T-helper 1 cell treated with Interleukin-12 subunit alpha and Interleukin-12 subunit beta and Interleukin-4 antibody, amounts not matched to agents 30 μg/mL and 1 μg/mL, for 36 hours (primary cell): ENCODE results near the gene LRIF1.
"Not testable (repeated sequence)": the region's sequence is repeated elsewhere in the genome, so short reads cannot be mapped to it uniquely, and the experiment has no call there.

Experiments
- H3K27ac Mint-ChIP-seq: one replicate; pipeline ENCODE4 v1.8.0; 2021; ENCODE audit warnings: mild to moderate bottlenecking, mixed read lengths
- H3K27me3 Mint-ChIP-seq: one replicate; pipeline ENCODE4 v1.8.0; 2021; ENCODE audit warnings: low read depth, mixed read lengths
- H3K36me3 Mint-ChIP-seq: one replicate; pipeline ENCODE4 v1.8.0; 2021; ENCODE audit warnings: low read depth, mixed read lengths
- H3K4me1 Mint-ChIP-seq: one replicate; pipeline ENCODE4 v1.8.0; 2021; ENCODE audit warnings: low read depth, mixed read lengths
- H3K4me3 Mint-ChIP-seq: one replicate; pipeline ENCODE4 v1.8.0; 2021; ENCODE audit warnings: mild to moderate bottlenecking, moderate library complexity, mixed read lengths
- H3K9me3 Mint-ChIP-seq: one replicate; pipeline ENCODE4 v1.8.0; 2021; ENCODE audit warnings: mixed read lengths

Gene LRIF1

DNA sequence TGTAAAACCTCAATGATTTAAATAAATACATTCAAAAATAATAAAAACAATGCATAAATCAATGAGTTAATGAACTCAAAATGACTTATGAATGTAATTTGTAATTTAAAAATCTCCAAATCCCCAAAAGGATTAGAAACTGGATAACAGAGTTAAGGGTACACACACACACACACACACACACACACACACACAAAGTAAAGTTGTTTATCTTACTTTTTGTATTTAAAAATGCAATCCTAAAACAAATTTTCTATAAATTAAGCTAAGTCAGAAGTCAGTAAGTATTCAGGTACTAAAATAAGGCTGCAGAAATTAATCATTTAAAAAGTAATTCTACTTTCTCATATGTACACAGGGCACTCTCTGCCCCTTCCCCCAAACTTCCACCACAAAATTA, 1.8 kb downstream of the LRIF1 start:
- Mint-ChIP-seq H3K4me3 (peak overlapping the region; percentile 47), H3K36me3 (peaks cover 42% of the 10 kb centered on the region), H3K27me3 (no peaks in the 10 kb centered on the region), H3K9me3 (peaks cover 46% of the 10 kb centered on the region), H3K27ac (peak overlapping the region; percentile 27), H3K4me1 (peaks cover 27% of the 10 kb centered on the region)

DNA sequence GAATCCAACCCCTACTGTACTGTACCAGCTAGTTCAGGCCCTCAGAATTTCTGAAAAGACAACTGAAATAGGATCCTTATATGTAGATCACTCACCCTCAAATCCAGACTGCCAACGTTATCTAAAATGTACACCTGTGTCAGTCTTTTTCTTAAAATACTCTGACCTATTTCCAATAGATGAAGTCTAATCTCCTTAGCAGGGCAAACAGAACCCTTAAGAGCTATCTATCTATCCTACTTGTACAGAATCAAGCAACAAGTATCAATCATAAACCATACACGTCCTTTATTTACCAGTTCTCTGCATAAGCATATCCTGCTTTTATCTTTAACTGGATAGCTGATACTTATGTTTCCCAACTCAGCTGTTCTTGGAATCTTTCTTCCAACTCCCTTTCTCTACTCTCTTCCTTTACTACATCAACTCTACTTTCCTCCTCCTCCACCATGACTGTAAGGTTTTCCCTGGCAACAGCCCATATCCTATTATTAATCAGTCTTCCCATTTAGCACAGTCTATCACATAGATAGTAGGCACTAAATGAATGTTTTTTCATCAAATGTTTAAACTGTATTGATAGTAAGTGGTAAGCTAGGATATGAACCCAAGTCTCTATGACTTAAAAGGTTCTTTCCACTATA, 2.8 kb downstream of the LRIF1 start:
- Mint-ChIP-seq H3K4me1 (peaks cover 27% of the 10 kb centered on the region), H3K36me3 (peaks cover 42% of the 10 kb centered on the region), H3K27me3 (no peaks in the 10 kb centered on the region), H3K27ac (no peak overlapping the region), H3K9me3 (peaks cover 44% of the 10 kb centered on the region), H3K4me3 (no peak overlapping the region)

DNA sequence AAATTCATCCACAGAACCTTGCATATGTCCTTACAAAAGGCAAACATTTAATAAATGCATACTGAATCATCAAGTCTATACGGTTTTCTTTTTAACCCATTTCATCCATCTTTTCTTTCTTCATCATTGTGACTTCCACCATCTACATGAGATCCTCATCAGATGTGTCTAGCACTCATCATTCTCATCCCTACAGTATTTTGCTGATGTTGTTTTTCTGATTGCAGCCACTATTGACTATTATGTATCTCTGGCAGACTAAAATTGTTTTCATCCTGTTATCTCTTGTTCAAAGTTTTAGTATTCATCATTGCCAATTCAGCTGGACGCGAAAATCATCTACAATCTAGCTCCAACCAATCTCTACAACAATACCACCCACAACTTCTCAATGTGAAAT, 5.9 kb downstream of the LRIF1 start:
- H3K27ac Mint-ChIP-seq: no peak overlapping the region
- no peak overlapping the region for H3K4me3 Mint-ChIP-seq
- no peaks in the 10 kb centered on the region for H3K27me3 Mint-ChIP-seq
- peaks cover 29% of the 10 kb centered on the region for H3K9me3 Mint-ChIP-seq
- H3K36me3 Mint-ChIP-seq: peaks cover 37% of the 10 kb centered on the region
- peaks cover 19% of the 10 kb centered on the region for H3K4me1 Mint-ChIP-seq

DNA sequence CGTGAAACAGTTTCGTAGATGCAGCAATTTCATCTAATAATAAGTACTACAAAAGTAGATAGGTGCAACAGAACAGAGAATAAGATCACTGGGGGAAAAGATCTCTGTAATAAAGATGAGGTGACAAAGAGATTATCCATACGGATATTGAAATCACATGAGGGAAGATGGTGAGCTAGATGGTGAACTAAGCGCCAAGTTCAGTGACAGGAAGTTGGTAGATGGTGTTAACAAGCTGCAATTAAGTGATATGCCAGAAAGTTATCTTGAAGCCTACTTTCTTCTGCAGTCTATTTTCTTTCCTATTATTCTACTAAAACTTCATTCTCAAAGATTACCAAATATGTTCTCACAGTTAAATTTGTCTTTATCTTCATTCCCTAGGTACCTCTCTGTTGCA, 7.1 kb downstream of the LRIF1 start:
- H3K36me3 Mint-ChIP-seq: peaks cover 39% of the 10 kb centered on the region
- peaks cover 16% of the 10 kb centered on the region for H3K4me1 Mint-ChIP-seq
- peaks cover 19% of the 10 kb centered on the region for H3K9me3 Mint-ChIP-seq
- H3K27ac Mint-ChIP-seq: no peak overlapping the region
- no peaks in the 10 kb centered on the region for H3K27me3 Mint-ChIP-seq
- no peak overlapping the region for H3K4me3 Mint-ChIP-seq

DNA sequence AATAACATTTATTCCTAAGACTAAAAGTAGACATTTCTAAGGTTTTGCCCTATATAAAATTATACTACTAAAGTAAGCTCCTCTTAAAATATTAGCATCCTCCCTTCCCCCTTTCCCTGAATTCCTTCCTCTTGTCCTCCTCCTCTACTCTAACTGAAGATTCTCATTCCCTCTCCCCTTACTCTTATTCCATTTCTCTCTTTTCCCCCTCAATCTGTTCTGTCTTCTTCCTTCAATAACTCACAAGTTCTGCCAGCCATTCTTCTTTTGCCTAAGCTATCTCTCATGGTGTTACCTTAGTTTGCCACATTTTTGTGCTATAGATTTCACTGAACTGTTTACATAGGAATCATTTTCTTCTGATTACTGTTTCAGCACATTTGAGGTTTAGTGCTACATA, 10.7 kb downstream of the LRIF1 start:
- Mint-ChIP-seq H3K4me1 (peaks cover 8% of the 10 kb centered on the region), H3K4me3 (no peak overlapping the region), H3K36me3 (peaks cover 52% of the 10 kb centered on the region), H3K27ac (no peak overlapping the region), H3K9me3 (peaks cover 3% of the 10 kb centered on the region), H3K27me3 (no peaks in the 10 kb centered on the region)

DNA sequence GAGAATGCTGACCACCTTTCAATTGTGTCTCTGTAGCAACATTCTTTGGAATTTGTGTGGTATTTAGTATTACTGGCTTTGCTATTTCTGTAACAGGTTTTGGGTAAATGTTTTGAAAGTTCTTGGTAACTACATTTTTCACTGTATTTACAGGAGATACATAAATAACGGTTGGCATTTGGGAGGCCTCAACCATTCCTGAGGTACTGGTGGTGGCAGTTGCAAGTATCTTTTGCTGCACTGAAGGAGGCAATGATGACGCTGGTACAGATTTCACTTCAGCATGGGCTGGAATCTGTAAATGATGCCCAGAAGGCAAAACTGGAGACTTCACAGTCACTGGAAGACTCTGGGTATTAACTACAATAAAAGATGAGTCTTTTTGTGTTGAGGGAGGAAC, 11.7 kb downstream of the LRIF1 start:
- Mint-ChIP-seq H3K36me3 (peaks cover 55% of the 10 kb centered on the region), H3K4me1 (peaks cover 8% of the 10 kb centered on the region), H3K27ac (no peak overlapping the region), H3K4me3 (no peak overlapping the region), H3K27me3 (no peaks in the 10 kb centered on the region), H3K9me3 (peaks cover 3% of the 10 kb centered on the region)

DNA sequence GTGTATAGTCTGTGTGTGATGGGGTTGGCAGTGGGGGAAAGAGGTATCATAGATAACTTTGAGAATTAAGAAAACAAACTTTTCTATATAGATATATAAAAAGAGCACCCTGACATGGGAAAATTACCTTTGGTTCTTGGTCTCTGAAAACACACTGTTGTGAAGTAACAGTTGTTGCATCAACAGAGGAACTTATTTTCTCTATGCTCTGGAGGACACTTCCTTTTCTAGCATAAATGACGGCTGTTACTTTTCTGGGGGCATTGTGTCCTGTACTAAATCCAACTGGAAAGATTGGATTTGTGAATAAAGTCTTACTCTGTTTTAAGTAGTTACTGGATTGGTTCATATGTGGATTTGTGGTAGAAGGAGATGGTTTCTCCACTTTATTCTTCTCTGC, 12.6 kb downstream of the LRIF1 start:
- H3K27me3 Mint-ChIP-seq: no peaks in the 10 kb centered on the region
- no peak overlapping the region for H3K27ac Mint-ChIP-seq
- peaks cover 8% of the 10 kb centered on the region for H3K4me1 Mint-ChIP-seq
- H3K9me3 Mint-ChIP-seq: peaks cover 3% of the 10 kb centered on the region
- H3K36me3 Mint-ChIP-seq: peaks cover 59% of the 10 kb centered on the region
- H3K4me3 Mint-ChIP-seq: no peak overlapping the region

DNA sequence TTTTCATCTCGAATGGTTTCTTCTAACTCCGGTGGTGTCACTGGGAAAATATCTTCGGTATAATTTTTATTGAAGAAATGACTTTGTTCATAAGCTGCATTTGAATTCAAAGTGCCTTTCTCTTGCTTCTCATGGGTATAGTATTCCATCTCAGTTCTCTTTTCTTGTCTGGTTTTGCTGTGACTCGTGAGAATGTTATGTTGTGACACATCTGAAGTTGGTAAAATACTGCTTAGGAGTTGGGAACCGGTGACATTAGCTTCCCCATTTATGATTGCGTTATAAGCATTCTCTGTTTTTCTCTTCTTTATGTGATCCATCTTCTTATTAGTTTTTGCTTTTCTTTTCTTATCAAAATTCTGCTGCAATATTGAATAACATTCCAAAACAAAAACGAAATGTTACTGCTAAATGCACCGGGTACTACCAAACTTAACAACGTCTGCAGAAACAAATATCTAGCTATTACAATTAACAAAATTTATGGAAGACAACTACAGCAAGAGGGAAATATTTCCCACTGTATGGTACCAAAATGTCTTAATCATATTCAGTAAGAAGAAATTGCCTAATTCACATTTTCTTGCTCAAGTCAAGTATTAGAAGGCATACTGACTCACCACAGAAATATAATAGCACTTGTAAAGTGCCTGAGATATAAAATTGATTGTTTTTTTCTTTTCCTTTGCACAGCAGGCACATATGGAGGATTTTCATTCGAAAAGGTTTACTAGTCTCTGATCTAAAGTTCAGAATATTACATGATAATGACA, 15.5 kb downstream of the LRIF1 start:
- Mint-ChIP-seq H3K4me3 (no peak overlapping the region), H3K36me3 (peaks cover 59% of the 10 kb centered on the region), H3K27ac (no peak overlapping the region), H3K4me1 (peaks cover 8% of the 10 kb centered on the region), H3K27me3 (no peaks in the 10 kb centered on the region), H3K9me3 (no peaks in the 10 kb centered on the region)

DNA sequence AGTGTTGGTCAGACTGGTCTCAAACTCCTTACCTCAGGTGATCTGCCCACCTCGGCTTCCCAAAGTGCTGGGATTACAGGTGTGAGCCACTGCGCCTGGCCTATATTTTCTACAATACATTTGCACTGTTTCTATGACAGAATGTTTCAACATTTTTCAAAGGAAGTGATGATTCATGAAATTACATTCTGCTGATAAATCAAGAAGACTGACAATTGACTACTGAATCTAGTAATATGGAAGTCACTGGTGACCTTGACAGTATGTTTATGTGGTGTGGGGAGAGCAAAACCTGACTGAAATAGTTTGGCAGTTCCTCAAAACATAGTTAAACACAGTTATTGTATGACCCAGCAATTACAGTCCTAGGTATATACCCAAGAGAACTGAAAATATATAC, 18.1 kb downstream of the LRIF1 start:
- Mint-ChIP-seq H3K36me3 (peaks cover 36% of the 10 kb centered on the region), H3K27ac (no peak overlapping the region), H3K4me1 (peaks cover 3% of the 10 kb centered on the region), H3K4me3 (no peak overlapping the region), H3K27me3 (no peaks in the 10 kb centered on the region), H3K9me3 (no peaks in the 10 kb centered on the region)

DNA sequence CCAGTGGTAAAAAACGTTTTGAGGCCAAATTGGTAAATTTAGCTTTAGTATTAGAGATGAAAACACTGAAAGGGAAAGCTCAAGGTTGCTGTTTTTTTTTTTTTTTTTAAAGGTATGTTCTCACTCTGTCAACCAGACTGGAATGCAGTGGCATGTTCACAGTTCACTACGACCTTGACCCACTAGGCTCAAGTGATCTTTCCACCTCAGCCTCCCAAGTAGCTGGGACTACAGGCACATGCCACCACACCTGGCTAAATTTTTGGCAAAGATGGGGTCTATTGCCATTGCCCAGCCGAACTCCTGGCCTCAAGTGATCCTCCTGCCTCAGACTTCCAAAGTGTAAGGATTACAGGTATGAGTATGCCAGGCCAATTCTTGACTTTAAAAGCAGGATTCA, 18.9 kb downstream of the LRIF1 start:
- Mint-ChIP-seq H3K4me1 (no peaks in the 10 kb centered on the region), H3K27me3 (peaks cover 6% of the 10 kb centered on the region), H3K27ac (no peak overlapping the region), H3K9me3 (peaks cover 6% of the 10 kb centered on the region), H3K4me3 (no peak overlapping the region), H3K36me3 (peaks cover 27% of the 10 kb centered on the region)

DNA sequence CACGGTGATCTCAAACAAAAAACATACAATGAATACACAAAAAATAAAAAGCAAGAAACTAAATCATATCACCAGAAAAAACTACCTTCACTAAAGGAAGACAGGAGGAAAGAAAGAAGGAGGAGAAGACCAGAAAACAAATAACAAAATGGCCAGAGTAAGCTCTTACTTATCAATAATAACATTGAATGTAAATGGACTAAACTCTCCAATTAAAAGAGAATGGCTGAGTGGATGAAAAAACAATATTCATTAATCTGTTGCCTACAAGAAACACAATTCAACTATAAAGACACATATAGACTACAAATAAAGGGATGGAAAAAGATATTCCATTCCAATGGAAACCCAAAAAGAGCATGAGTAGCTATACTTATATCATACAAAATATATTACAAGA, 27.2 kb downstream of the LRIF1 start:
- peaks cover 17% of the 10 kb centered on the region for H3K36me3 Mint-ChIP-seq
- H3K27ac Mint-ChIP-seq: no peak overlapping the region
- H3K4me3 Mint-ChIP-seq: no peak overlapping the region
- peaks cover 25% of the 10 kb centered on the region for H3K27me3 Mint-ChIP-seq
- H3K4me1 Mint-ChIP-seq: no peaks in the 10 kb centered on the region
- H3K9me3 Mint-ChIP-seq: peaks cover 48% of the 10 kb centered on the region

DNA sequence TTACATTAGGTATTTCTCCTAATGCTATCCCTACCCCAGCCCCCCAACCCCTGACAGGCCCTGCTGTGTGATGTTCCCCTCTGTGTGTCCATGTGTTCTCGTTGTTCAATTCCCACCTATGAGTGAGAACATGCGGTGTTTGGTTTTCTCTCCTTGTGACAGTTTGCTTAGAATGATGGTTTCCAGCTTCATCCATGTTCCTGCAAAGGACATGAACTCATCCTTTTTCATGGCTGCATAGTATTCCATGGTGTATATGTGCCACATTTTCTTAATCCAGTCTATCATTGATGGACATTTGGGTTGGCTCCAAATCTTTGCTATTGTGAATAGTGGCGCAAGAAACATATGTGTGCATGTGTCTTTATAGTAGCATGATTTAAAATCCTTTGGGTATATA, 32.6 kb downstream of the LRIF1 start:
- Mint-ChIP-seq H3K9me3 (peaks cover 45% of the 10 kb centered on the region), H3K36me3 (peaks cover 12% of the 10 kb centered on the region)
- H3K4me3 Mint-ChIP-seq: not testable (repeated sequence)

DNA sequence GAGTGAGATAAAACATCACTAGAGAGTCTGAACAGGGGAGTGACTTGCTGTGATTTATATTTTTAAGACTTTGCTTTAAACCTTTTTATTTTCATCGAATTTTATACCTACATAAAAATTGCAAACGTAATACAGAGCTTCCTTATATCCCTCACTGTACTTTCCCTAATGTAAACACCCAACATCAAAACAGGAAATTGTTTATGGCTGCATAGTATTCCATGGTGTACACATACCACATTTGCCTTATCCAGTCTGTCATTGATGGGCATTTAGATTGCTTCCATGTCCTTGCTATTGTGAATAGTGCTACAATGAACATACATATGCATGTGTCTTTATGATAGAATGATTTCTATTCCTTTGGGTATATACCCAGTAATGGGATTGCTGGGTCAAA, 34.8 kb downstream of the LRIF1 start:
- H3K27ac Mint-ChIP-seq: no peak overlapping the region
- H3K36me3 Mint-ChIP-seq: peaks cover 10% of the 10 kb centered on the region
- no peak overlapping the region for H3K4me3 Mint-ChIP-seq
- H3K9me3 Mint-ChIP-seq: peaks cover 33% of the 10 kb centered on the region
- H3K4me1 Mint-ChIP-seq: no peaks in the 10 kb centered on the region
- H3K27me3 Mint-ChIP-seq: no peaks in the 10 kb centered on the region

More for the DNA sequence above, 32.6 kb downstream of the LRIF1 start:
- H3K27ac Mint-ChIP-seq, H3K27me3 Mint-ChIP-seq, H3K4me1 Mint-ChIP-seq: not testable (repeated sequence)

DNA sequence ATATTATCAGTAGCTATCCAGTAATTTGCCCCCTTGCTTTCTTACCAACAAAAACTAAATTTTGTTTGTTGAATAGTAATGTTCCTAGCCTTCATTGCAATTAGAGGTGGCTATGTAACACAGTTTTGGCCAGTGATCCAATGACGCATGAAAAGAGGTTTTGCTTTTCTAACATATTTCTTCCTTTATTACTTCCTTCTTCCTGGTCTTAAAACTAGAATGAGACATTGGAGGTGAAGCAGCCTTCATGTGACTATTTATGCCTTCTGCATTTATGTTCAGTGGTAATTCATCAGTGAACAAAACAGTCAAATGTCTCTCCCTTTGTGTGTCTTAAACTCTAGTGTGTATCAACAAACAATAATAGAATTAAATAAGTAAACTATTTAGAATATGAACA, 35.5 kb downstream of the LRIF1 start:
- no peak overlapping the region for H3K4me3 Mint-ChIP-seq
- H3K27ac Mint-ChIP-seq: no peak overlapping the region
- H3K27me3 Mint-ChIP-seq: no peaks in the 10 kb centered on the region
- H3K36me3 Mint-ChIP-seq: peaks cover 10% of the 10 kb centered on the region
- peaks cover 38% of the 10 kb centered on the region for H3K9me3 Mint-ChIP-seq
- no peaks in the 10 kb centered on the region for H3K4me1 Mint-ChIP-seq

DNA sequence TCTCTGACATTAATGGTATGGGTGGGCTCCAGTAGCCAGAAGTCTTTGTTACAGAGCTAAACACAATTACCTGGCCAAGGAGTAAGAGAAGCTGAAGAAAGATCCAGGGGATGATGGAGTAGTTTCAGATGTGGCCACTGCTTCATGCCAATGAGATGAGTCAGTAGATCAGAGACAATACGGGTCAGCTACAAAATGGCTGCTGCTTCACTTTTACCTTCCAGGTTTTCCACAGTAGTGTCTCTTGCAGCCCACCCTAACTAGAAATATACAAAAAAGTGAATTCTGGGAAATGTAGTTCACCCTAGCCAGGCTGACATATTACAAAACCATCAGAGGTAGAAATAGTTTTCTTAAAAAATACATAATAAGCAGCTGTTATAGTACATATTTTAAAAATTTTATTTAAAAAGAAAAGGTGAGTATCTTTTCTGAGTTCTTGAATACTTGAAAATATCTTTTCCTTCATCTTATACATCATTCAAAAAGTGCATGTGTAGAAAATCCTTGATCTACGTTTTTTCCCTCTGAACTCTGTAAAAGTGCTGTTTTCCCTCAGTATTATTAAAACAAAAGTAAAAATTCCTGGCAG, 36.1 kb downstream of the LRIF1 start:
- H3K36me3 Mint-ChIP-seq: peaks cover 13% of the 10 kb centered on the region
- H3K4me1 Mint-ChIP-seq: no peaks in the 10 kb centered on the region
- H3K27ac Mint-ChIP-seq: no peak overlapping the region
- H3K27me3 Mint-ChIP-seq: peaks cover 4% of the 10 kb centered on the region
- H3K9me3 Mint-ChIP-seq: peaks cover 44% of the 10 kb centered on the region
- no peak overlapping the region for H3K4me3 Mint-ChIP-seq
